Neural progenitor cell (in vitro differentiated cells): Measurements from ENCODE around the gene MYLK.

ENCODE experiments used
- EZH2 ChIP-seq: fragments of 200-600 bp; sonication (generic); IDR thresholded peaks from 2 replicates; pipeline ENCODE4 v1.6.1; 2017; ENCODE audit warnings: antibody characterized with exemption, mild to moderate bottlenecking, moderate library complexity
- EZH2phosphoT487 ChIP-seq: fragments of 200-600 bp; sonication (generic); IDR thresholded peaks from 2 replicates; pipeline ENCODE4 v1.6.1; 2017; ENCODE audit warnings: antibody characterized with exemption
- TF ChIP-seq, protein P1 (sequence below): fragments of 200-600 bp; sonication (generic); IDR thresholded peaks from 2 replicates; pipeline ENCODE4 v1.5.1; 2017; ENCODE audit warnings: antibody characterized with exemption, mild to moderate bottlenecking

- TF ChIP-seq, protein P1, sequence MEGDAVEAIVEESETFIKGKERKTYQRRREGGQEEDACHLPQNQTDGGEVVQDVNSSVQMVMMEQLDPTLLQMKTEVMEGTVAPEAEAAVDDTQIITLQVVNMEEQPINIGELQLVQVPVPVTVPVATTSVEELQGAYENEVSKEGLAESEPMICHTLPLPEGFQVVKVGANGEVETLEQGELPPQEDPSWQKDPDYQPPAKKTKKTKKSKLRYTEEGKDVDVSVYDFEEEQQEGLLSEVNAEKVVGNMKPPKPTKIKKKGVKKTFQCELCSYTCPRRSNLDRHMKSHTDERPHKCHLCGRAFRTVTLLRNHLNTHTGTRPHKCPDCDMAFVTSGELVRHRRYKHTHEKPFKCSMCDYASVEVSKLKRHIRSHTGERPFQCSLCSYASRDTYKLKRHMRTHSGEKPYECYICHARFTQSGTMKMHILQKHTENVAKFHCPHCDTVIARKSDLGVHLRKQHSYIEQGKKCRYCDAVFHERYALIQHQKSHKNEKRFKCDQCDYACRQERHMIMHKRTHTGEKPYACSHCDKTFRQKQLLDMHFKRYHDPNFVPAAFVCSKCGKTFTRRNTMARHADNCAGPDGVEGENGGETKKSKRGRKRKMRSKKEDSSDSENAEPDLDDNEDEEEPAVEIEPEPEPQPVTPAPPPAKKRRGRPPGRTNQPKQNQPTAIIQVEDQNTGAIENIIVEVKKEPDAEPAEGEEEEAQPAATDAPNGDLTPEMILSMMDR = no peak
- TF ChIP-seq EZH2phosphoT487 (no peak), EZH2 (no peak)
These were observed 195.8 kb downstream of the MYLK start for GRCh38 chr3:123688241-123688747.
